Measurements from ENCODE around the gene NFIB.

- TF ChIP-seq CTCF (IDR thresholded peaks at IDR 0.05) (no peak), ZFX (IDR thresholded peaks at IDR 0.05; ENCODE audit: borderline replicate concordance) (no peak)
Measured at GRCh38 chr9:14056316-14056861, 257.6 kb downstream of the NFIB start.

All from 22Rv1 (cell line).